GM21529 (cell line): ENCODE measurements around the gene RPL23.
"Not testable (repeated sequence)": the region's sequence is repeated elsewhere in the genome, so short reads cannot be mapped to it uniquely, and the experiment has no call there.

ENCODE experiments used
- ATAC-seq: cut with Tn5 transposase; IDR thresholded peaks from one replicate; pipeline ENCODE4 v1.9.1; 2021; ENCODE audit not compliant: unreplicated experiment

Gene RPL23

GRCh38 chr17:38868817-38869525 lies 15.4 kb upstream of the RPL23 start:
- peak; percentile 38 for ATAC-seq

GRCh38 chr17:38867968-38868816 lies 14.7 kb upstream of the RPL23 start:
- ATAC-seq: no peak

- ATAC-seq: no peak
Observed at GRCh38 chr17:38867179-38867967, 13.9 kb upstream of the RPL23 start.

- ATAC-seq: no peak
Observed at GRCh38 chr17:38864636-38865398, 11.3 kb upstream of the RPL23 start.

GRCh38 chr17:38861399-38861843 lies 7.9 kb upstream of the RPL23 start:
- ATAC-seq: no peak

GRCh38 chr17:38857271-38857670 lies 3.8 kb upstream of the RPL23 start:
- no peak for ATAC-seq

GRCh38 chr17:38855101-38855714 lies 1.7 kb upstream of the RPL23 start:
- ATAC-seq: not testable (repeated sequence)

- no peak for ATAC-seq
Observed at GRCh38 chr17:38852771-38853291, 690 bp downstream of the RPL23 start.

GRCh38 chr17:38851434-38851833 lies 2.1 kb downstream of the RPL23 start:
- ATAC-seq: no peak

- ATAC-seq: no peak
Observed at GRCh38 chr17:38850374-38850773, 3.1 kb downstream of the RPL23 start.

- ATAC-seq: no peak
Observed at GRCh38 chr17:38848939-38849605, 4.4 kb downstream of the RPL23 start.

GRCh38 chr17:38848557-38848891 lies 5.0 kb downstream of the RPL23 start:
- ATAC-seq: no peak

GRCh38 chr17:38844261-38844757 lies 9.2 kb downstream of the RPL23 start:
- no peak for ATAC-seq

GRCh38 chr17:38825762-38826247 lies 27.7 kb downstream of the RPL23 start:
- no peak for ATAC-seq

GRCh38 chr17:38824899-38825761 lies 28.4 kb downstream of the RPL23 start, which contains the start of gene CWC25:
CWC25 (minus strand) TSS chr17:38825321; CDS start chr17:38825183, 138 bp downstream.
- ATAC-seq: peak; percentile 74

GRCh38 chr17:38815576-38816193 lies 37.8 kb downstream of the RPL23 start:
- ATAC-seq: no peak

- ATAC-seq: no peak
Observed at GRCh38 chr17:38809828-38810227, 43.7 kb downstream of the RPL23 start.
